ENCODE measurements around the gene PPP1R27. TPM values are rescaled to one million over a fixed set of nuclear protein-coding genes. Genes with fewer than 3 reads are reported as not detected.

The PPP1R27 gene
- total and polyA plus RNA-seq, 7 experiments from 2014 or later: 0.13 TPM; not detected in 6

- peaks cover 0 to 25% (median 0%) of the 10 kb centered on the region in 3 experiments for H3K36me3 ChIP-seq (ENCODE audit: control insufficient read depth in 2 of 3, insufficient read depth in 3 of 3, low read length in 3 of 3)
- CTCF ChIA-PET: no interaction called here
- Mint-ChIP-seq H3K9me3 (no peaks in the 10 kb centered on the region), H3K4me1 (peaks cover 5 to 11% (median 9%) of the 10 kb centered on the region in 7 donors), H3K27me3 (no peaks in the 10 kb centered on the region), H3K36me3 (peaks cover 0 to 3% (median 0%) of the 10 kb centered on the region in 5 donors), H3K27ac (no peak overlapping the region), H3K4me3 (no peak overlapping the region)
- ATAC-seq: no peak
- H3K4me1 ChIP-seq (ENCODE audit: control insufficient read depth in 2 of 2, insufficient read depth in 2 of 2, low read length in 2 of 2): no peaks in the 10 kb centered on the region
- no peak overlapping the region for H3K4me3 ChIP-seq (ENCODE audit: low read length)
- no peak overlapping the region for H3K27ac ChIP-seq (ENCODE audit: low read depth, low read length)
- no peak for DNase-seq
- H3K9me3 ChIP-seq (ENCODE audit: control insufficient read depth in 2 of 3, low read length in 3 of 3): no peaks in the 10 kb centered on the region
- H3K27me3 ChIP-seq (ENCODE audit: control insufficient read depth in 2 of 2, insufficient read depth in 2 of 2, low read length in 2 of 2): no peaks in the 10 kb centered on the region
- POLR2A ChIA-PET: no interaction called here
- intact Hi-C loops (cut with micrococcal nuclease): no loop called here
Observed at GRCh38 chr17:81823820-81824550, 10.9 kb downstream of the PPP1R27 start.

- H3K4me1 Mint-ChIP-seq: peaks cover under 1 to 6% (median 5%) of the 10 kb centered on the region in 7 donors
- no peaks in the 10 kb centered on the region for H3K27me3 ChIP-seq (ENCODE audit: control insufficient read depth in 2 of 2, insufficient read depth in 2 of 2, low read length in 2 of 2)
- ChIA-PET POLR2A (no interaction called here), CTCF (no interaction called here)
- no peaks in the 10 kb centered on the region for H3K4me1 ChIP-seq (ENCODE audit: control insufficient read depth in 2 of 2, insufficient read depth in 2 of 2, low read length in 2 of 2)
- intact Hi-C loops (cut with micrococcal nuclease): no loop called here
- no peaks in the 10 kb centered on the region for H3K9me3 ChIP-seq (ENCODE audit: control insufficient read depth in 2 of 3, low read length in 3 of 3)
- H3K27ac ChIP-seq (ENCODE audit: low read depth, low read length): no peak overlapping the region
- H3K27me3 Mint-ChIP-seq: no peaks in the 10 kb centered on the region
- H3K4me3 ChIP-seq (ENCODE audit: low read length): no peak overlapping the region
- H3K27ac Mint-ChIP-seq: no peak overlapping the region
- H3K9me3 Mint-ChIP-seq: no peaks in the 10 kb centered on the region
- DNase-seq (no peak), ATAC-seq (no peak)
- H3K36me3 Mint-ChIP-seq: peaks cover 0 to 3% (median 0%) of the 10 kb centered on the region in 5 donors
- H3K36me3 ChIP-seq (ENCODE audit: control insufficient read depth in 2 of 3, insufficient read depth in 3 of 3, low read length in 3 of 3): peaks cover 0 to 25% (median 0%) of the 10 kb centered on the region in 3 experiments
- H3K4me3 Mint-ChIP-seq: no peak overlapping the region
Observed at GRCh38 chr17:81822996-81823819, 11.6 kb downstream of the PPP1R27 start.

GRCh38 chr17:81822312-81822637 lies 12.6 kb downstream of the PPP1R27 start:
- no peak for ATAC-seq
- H3K4me1 ChIP-seq (ENCODE audit: control insufficient read depth in 2 of 2, insufficient read depth in 2 of 2, low read length in 2 of 2): no peaks in the 10 kb centered on the region
- CTCF ChIA-PET: no interaction called here

GRCh38 chr17:81821603-81822311 lies 13.1 kb downstream of the PPP1R27 start:
- DNase-seq (peak in 1 of 9 donors; percentile 34), ATAC-seq (peak; percentile 52)
- Histone ChIP-seq H3K36me3 (ENCODE audit: control insufficient read depth in 2 of 3, insufficient read depth in 3 of 3, low read length in 3 of 3) (peaks cover 0 to 25% (median 0%) of the 10 kb centered on the region in 3 experiments), H3K27ac (ENCODE audit: low read depth, low read length) (no peak overlapping the region), H3K4me1 (ENCODE audit: control insufficient read depth in 2 of 2, insufficient read depth in 2 of 2, low read length in 2 of 2) (no peaks in the 10 kb centered on the region), H3K4me3 (ENCODE audit: low read length) (no peak overlapping the region), H3K27me3 (ENCODE audit: control insufficient read depth in 2 of 2, insufficient read depth in 2 of 2, low read length in 2 of 2) (no peaks in the 10 kb centered on the region), H3K9me3 (ENCODE audit: control insufficient read depth in 2 of 3, low read length in 3 of 3) (no peaks in the 10 kb centered on the region)
- CTCF ChIA-PET: no interaction called here
- Mint-ChIP-seq H3K27ac (no peak overlapping the region), H3K4me3 (no peak overlapping the region), H3K9me3 (no peaks in the 10 kb centered on the region), H3K36me3 (peaks cover 0 to 3% (median 0%) of the 10 kb centered on the region in 5 donors), H3K4me1 (peaks cover 0 to 6% (median 5%) of the 10 kb centered on the region in 7 donors), H3K27me3 (peaks cover 0 to 8% (median 5%) of the 10 kb centered on the region in 5 donors)
- intact Hi-C loops (cut with micrococcal nuclease): no loop called here
- POLR2A ChIA-PET: no interaction called here

More at GRCh38 chr17:81822312-81822637, 12.6 kb downstream of the PPP1R27 start:
- peaks cover 0 to 3% (median 0%) of the 10 kb centered on the region in 5 donors for H3K36me3 Mint-ChIP-seq
- Histone ChIP-seq H3K27ac (ENCODE audit: low read depth, low read length) (no peak overlapping the region), H3K36me3 (ENCODE audit: control insufficient read depth in 2 of 3, insufficient read depth in 3 of 3, low read length in 3 of 3) (peaks cover 0 to 25% (median 0%) of the 10 kb centered on the region in 3 experiments), H3K4me3 (ENCODE audit: low read length) (no peak overlapping the region), H3K9me3 (ENCODE audit: control insufficient read depth in 2 of 3, low read length in 3 of 3) (no peaks in the 10 kb centered on the region), H3K27me3 (ENCODE audit: control insufficient read depth in 2 of 2, insufficient read depth in 2 of 2, low read length in 2 of 2) (no peaks in the 10 kb centered on the region)
- POLR2A ChIA-PET: no interaction called here
- peaks cover 0 to 5% (median 5%) of the 10 kb centered on the region in 5 donors for H3K27me3 Mint-ChIP-seq
- no peak overlapping the region for H3K4me3 Mint-ChIP-seq
- H3K9me3 Mint-ChIP-seq: no peaks in the 10 kb centered on the region
- intact Hi-C loops (cut with micrococcal nuclease): no loop called here
- H3K27ac Mint-ChIP-seq: no peak overlapping the region
- peaks cover 0 to 6% (median 5%) of the 10 kb centered on the region in 7 donors for H3K4me1 Mint-ChIP-seq
- no peak for DNase-seq

GRCh38 chr17:81821147-81821546 lies 13.7 kb downstream of the PPP1R27 start:
- no peaks in the 10 kb centered on the region for H3K9me3 ChIP-seq (ENCODE audit: control insufficient read depth in 2 of 3, low read length in 3 of 3)
- H3K27me3 Mint-ChIP-seq: peaks cover 0 to 10% (median 8%) of the 10 kb centered on the region in 5 donors
- H3K27me3 ChIP-seq (ENCODE audit: control insufficient read depth in 2 of 2, insufficient read depth in 2 of 2, low read length in 2 of 2): no peaks in the 10 kb centered on the region
- CTCF ChIA-PET: no interaction called here
- no peak overlapping the region for H3K27ac Mint-ChIP-seq
- H3K4me1 ChIP-seq (ENCODE audit: control insufficient read depth in 2 of 2, insufficient read depth in 2 of 2, low read length in 2 of 2): no peaks in the 10 kb centered on the region
- ATAC-seq (peak; percentile 22), DNase-seq (no peak)
- no peak overlapping the region for H3K27ac ChIP-seq (ENCODE audit: low read depth, low read length)
- no peak overlapping the region for H3K4me3 ChIP-seq (ENCODE audit: low read length)
- peaks cover 0 to 2% (median 0%) of the 10 kb centered on the region in 5 donors for H3K36me3 Mint-ChIP-seq
- peaks cover 0 to 25% (median 0%) of the 10 kb centered on the region in 3 experiments for H3K36me3 ChIP-seq (ENCODE audit: control insufficient read depth in 2 of 3, insufficient read depth in 3 of 3, low read length in 3 of 3)
- H3K9me3 Mint-ChIP-seq: no peaks in the 10 kb centered on the region
- intact Hi-C loops (cut with micrococcal nuclease): no loop called here
- H3K4me1 Mint-ChIP-seq: peaks cover 0 to 5% (median 3%) of the 10 kb centered on the region in 7 donors
- no peak overlapping the region for H3K4me3 Mint-ChIP-seq
- POLR2A ChIA-PET: no interaction called here

- H3K4me1 Mint-ChIP-seq: peaks cover 0 to 5% (median 0%) of the 10 kb centered on the region in 7 donors
- H3K27ac Mint-ChIP-seq: no peak overlapping the region
- peaks cover 0 to 11% (median 9%) of the 10 kb centered on the region in 5 donors for H3K27me3 Mint-ChIP-seq
- Histone ChIP-seq H3K27ac (ENCODE audit: low read depth, low read length) (no peak overlapping the region), H3K9me3 (ENCODE audit: control insufficient read depth in 2 of 3, low read length in 3 of 3) (no peaks in the 10 kb centered on the region), H3K4me3 (ENCODE audit: low read length) (no peak overlapping the region), H3K27me3 (ENCODE audit: control insufficient read depth in 2 of 2, insufficient read depth in 2 of 2, low read length in 2 of 2) (no peaks in the 10 kb centered on the region), H3K4me1 (ENCODE audit: control insufficient read depth in 2 of 2, insufficient read depth in 2 of 2, low read length in 2 of 2) (no peaks in the 10 kb centered on the region), H3K36me3 (ENCODE audit: control insufficient read depth in 2 of 3, insufficient read depth in 3 of 3, low read length in 3 of 3) (peaks cover 0 to 21% (median 0%) of the 10 kb centered on the region in 3 experiments)
- CTCF ChIA-PET: no interaction called here
- no peaks in the 10 kb centered on the region for H3K9me3 Mint-ChIP-seq
- H3K36me3 Mint-ChIP-seq: no peaks in the 10 kb centered on the region
- intact Hi-C loops (cut with micrococcal nuclease): no loop called here
- no peak overlapping the region for H3K4me3 Mint-ChIP-seq
- POLR2A ChIA-PET: no interaction called here
- DNase-seq: no peak
- no peak for ATAC-seq
Observed at GRCh38 chr17:81819708-81820107, 15.1 kb downstream of the PPP1R27 start.

Data from naive thymus-derived CD4-positive, alpha-beta T cell (primary cell).